Measurements from ENCODE around the gene NDUFA8.

NDUFA8 gene

GRCh38 chr9:122202111-122202510, 42.5 kb upstream of the NDUFA8 start:
- no peak overlapping the region for H3K4me3 ChIP-seq (ENCODE audit: low read depth, low read length)
- no peak for DNase-seq (ENCODE audit: low read depth)

GRCh38 chr9:122201641-122202040, 42.1 kb upstream of the NDUFA8 start:
- DNase-seq (ENCODE audit: low read depth): no peak
- H3K4me3 ChIP-seq (ENCODE audit: low read depth, low read length): no peak overlapping the region
- TF ChIP-seq CTCF (IDR thresholded peaks at IDR 0.05; ENCODE audit: low read depth, low read length, missing control alignments): no peak

More at GRCh38 chr9:122202111-122202510, 42.5 kb upstream of the NDUFA8 start:
- no peak for TF ChIP-seq CTCF (IDR thresholded peaks at IDR 0.05; ENCODE audit: low read depth, low read length, missing control alignments)

- no peak overlapping the region for H3K4me3 ChIP-seq (ENCODE audit: low read depth, low read length)
- DNase-seq (ENCODE audit: low read depth): no peak
- TF ChIP-seq CTCF (IDR thresholded peaks at IDR 0.05; ENCODE audit: low read depth, low read length, missing control alignments): no peak
Measured at GRCh38 chr9:122200960-122201595, 41.5 kb upstream of the NDUFA8 start.

GRCh38 chr9:122197882-122198281, 38.3 kb upstream of the NDUFA8 start:
- DNase-seq (ENCODE audit: low read depth): no peak
- TF ChIP-seq CTCF (IDR thresholded peaks at IDR 0.05; ENCODE audit: low read depth, low read length, missing control alignments): no peak
- no peak overlapping the region for H3K4me3 ChIP-seq (ENCODE audit: low read depth, low read length)

- H3K4me3 ChIP-seq (ENCODE audit: low read depth, low read length): no peak overlapping the region
- no peak for TF ChIP-seq CTCF (IDR thresholded peaks at IDR 0.05; ENCODE audit: low read depth, low read length, missing control alignments)
- no peak for DNase-seq (ENCODE audit: low read depth)
Measured at GRCh38 chr9:122197426-122197825, 37.8 kb upstream of the NDUFA8 start.

- TF ChIP-seq CTCF (IDR thresholded peaks at IDR 0.05; ENCODE audit: low read depth, low read length, missing control alignments): no peak
- H3K4me3 ChIP-seq (ENCODE audit: low read depth, low read length): no peak overlapping the region
- no peak for DNase-seq (ENCODE audit: low read depth)
Measured at GRCh38 chr9:122195875-122196274, 36.3 kb upstream of the NDUFA8 start.

- H3K4me3 ChIP-seq (ENCODE audit: low read depth, low read length): no peak overlapping the region
- no peak for DNase-seq (ENCODE audit: low read depth)
- TF ChIP-seq CTCF (IDR thresholded peaks at IDR 0.05; ENCODE audit: low read depth, low read length, missing control alignments): no peak
Measured at GRCh38 chr9:122193651-122194050, 34.1 kb upstream of the NDUFA8 start.
